Neural progenitor cell (in vitro differentiated cells): Measurements from ENCODE around the gene IRF8. TPM values are rescaled to one million over a fixed set of nuclear protein-coding genes. Genes with fewer than 3 reads are reported as not detected.

Experiments
- DNase-seq: peaks from one replicate; pipeline ENCODE4 v3.0.0-alpha.2; 2016; ENCODE audit warnings: low spot score
- H2AFZ ChIP-seq: fragments of 200-600 bp; sonication (generic); replicated peaks from 2 replicates; pipeline ENCODE4 v1.6.1; 2016; ENCODE audit warnings: antibody characterized with exemption
- H3F3A ChIP-seq: fragments of 200-600 bp; sonication (generic); 2 replicates; pipeline ENCODE4 v1.6.1; 2016; ENCODE audit warnings: antibody characterized with exemption, low read depth
- H3K27ac ChIP-seq: fragments of 200-600 bp; sonication (generic); 2 replicates; pipeline ENCODE4 v1.5.1; 2016; ENCODE audit warnings: mild to moderate bottlenecking
- H3K27me3 ChIP-seq: fragments of 200-600 bp; sonication (generic); 2 replicates; pipeline ENCODE4 v1.6.1; 2016; ENCODE audit warnings: mild to moderate bottlenecking, moderate library complexity
- H3K36me3 ChIP-seq: fragments of 200-600 bp; sonication (generic); 2 replicates; pipeline ENCODE4 v1.5.1; 2016
- H3K4me1 ChIP-seq: fragments of 200-600 bp; sonication (generic); 2 replicates; pipeline ENCODE4 v1.6.1; 2016; ENCODE audit warnings: mixed run types
- H3K4me2 ChIP-seq: fragments of 200-600 bp; sonication (generic); 2 replicates; pipeline ENCODE4 v1.6.1; 2016
- H3K4me3 ChIP-seq: fragments of 200-600 bp; sonication (generic); 2 replicates; pipeline ENCODE4 v1.5.1; 2016
- H3K79me2 ChIP-seq: fragments of 200-600 bp; sonication (generic); 2 replicates; pipeline ENCODE4 v1.6.1; 2016; ENCODE audit warnings: low read depth
- H3K9ac ChIP-seq: fragments of 200-600 bp; sonication (generic); 2 replicates; pipeline ENCODE4 v1.6.1; 2016
- H3K9me3 ChIP-seq: fragments of 200-600 bp; sonication (generic); 2 replicates; pipeline ENCODE4 v1.5.1; 2016; ENCODE audit warnings: low read depth
- H4K20me1 ChIP-seq: fragments of 200-600 bp; sonication (generic); 2 replicates; pipeline ENCODE4 v1.6.1; 2016; ENCODE audit warnings: low read depth
- H3K27ac Mint-ChIP-seq: 3 replicates; pipeline ENCODE4 v1.8.0; 2021; ENCODE audit warnings: mixed read lengths
- H3K27me3 Mint-ChIP-seq: 2 replicates; pipeline ENCODE4 v1.8.0; 2022; ENCODE audit warnings: low read depth, mild to moderate bottlenecking, inconsistent platforms, moderate library complexity, mixed read lengths; ENCODE audit not compliant: insufficient read depth
- H3K36me3 Mint-ChIP-seq: 3 replicates; pipeline ENCODE4 v1.8.0; 2021; ENCODE audit warnings: mixed read lengths
- H3K4me1 Mint-ChIP-seq: 3 replicates; pipeline ENCODE4 v1.8.0; 2021; ENCODE audit warnings: mixed read lengths
- H3K4me3 Mint-ChIP-seq: 3 replicates; pipeline ENCODE4 v1.8.0; 2021; ENCODE audit warnings: mild to moderate bottlenecking, moderate library complexity, mixed read lengths
- H3K9me3 Mint-ChIP-seq: 3 replicates; pipeline ENCODE4 v1.8.0; 2020; ENCODE audit warnings: mixed read lengths
- CTCF ChIP-seq: fragments of 200-600 bp; sonication (generic); IDR thresholded peaks from 2 replicates; pipeline ENCODE4 v1.5.1; 2017; ENCODE audit warnings: antibody characterized with exemption, mild to moderate bottlenecking
- EZH2 ChIP-seq: fragments of 200-600 bp; sonication (generic); IDR thresholded peaks from 2 replicates; pipeline ENCODE4 v1.6.1; 2017; ENCODE audit warnings: antibody characterized with exemption, mild to moderate bottlenecking, moderate library complexity
- EZH2phosphoT487 ChIP-seq: fragments of 200-600 bp; sonication (generic); IDR thresholded peaks from 2 replicates; pipeline ENCODE4 v1.6.1; 2017; ENCODE audit warnings: antibody characterized with exemption
- total RNA-seq: library from RNA; depleted of rRNA; stranded (reverse); fragments of >200 nt; gene quantifications from 2 replicates; pipeline ENCODE4 v1.2.3, GENCODE V29; 2015; ENCODE audit warnings: low replicate concordance

Gene IRF8
- total RNA-seq, 1 donor from 2014 or later, result 1.2 TPM

- Mint-ChIP-seq H3K4me3 (no peak overlapping the region), H3K36me3 (no peaks in the 10 kb centered on the region)
- no peak overlapping the region for H3K27ac ChIP-seq
Observed at GRCh38 chr16:85864965-85865364, 34.0 kb upstream of the IRF8 start.

GRCh38 chr16:85867189-85867588 is 31.8 kb upstream of the IRF8 start:
- no peak overlapping the region for H3K4me2 ChIP-seq
- Mint-ChIP-seq H3K9me3 (peaks cover 12% of the 10 kb centered on the region), H3K27me3 (peaks cover 8% of the 10 kb centered on the region), H3K4me3 (no peak overlapping the region), H3K4me1 (peaks cover 4% of the 10 kb centered on the region), H3K36me3 (no peaks in the 10 kb centered on the region), H3K27ac (no peak overlapping the region)
- H3F3A ChIP-seq, result no peaks in the 10 kb centered on the region
- no peak overlapping the region for H3K9ac ChIP-seq
- no peaks in the 10 kb centered on the region for H3K36me3 ChIP-seq
- TF ChIP-seq EZH2phosphoT487, result no peak
- no peaks in the 10 kb centered on the region for H3K9me3 ChIP-seq
- H2AFZ ChIP-seq, result no peak overlapping the region
- no peaks in the 10 kb centered on the region for H3K27me3 ChIP-seq
- peaks cover 8% of the 10 kb centered on the region for H3K4me1 ChIP-seq
- no peaks in the 10 kb centered on the region for H4K20me1 ChIP-seq
- H3K79me2 ChIP-seq, result no peaks in the 10 kb centered on the region
- no peak for DNase-seq
- H3K27ac ChIP-seq, result no peak overlapping the region
- no peak overlapping the region for H3K4me3 ChIP-seq

More at GRCh38 chr16:85864965-85865364, 34.0 kb upstream of the IRF8 start:
- TF ChIP-seq EZH2, result no peak
- TF ChIP-seq EZH2phosphoT487, result no peak
- no peaks in the 10 kb centered on the region for H3F3A ChIP-seq
- peaks cover under 1% of the 10 kb centered on the region for H3K4me1 ChIP-seq
- no peaks in the 10 kb centered on the region for H3K4me1 Mint-ChIP-seq
- H3K4me3 ChIP-seq, result no peak overlapping the region
- H2AFZ ChIP-seq, result no peak overlapping the region
- H3K4me2 ChIP-seq, result no peak overlapping the region
- DNase-seq, result no peak
- no peaks in the 10 kb centered on the region for H3K79me2 ChIP-seq
- peaks cover 19% of the 10 kb centered on the region for H3K27me3 Mint-ChIP-seq
- peaks cover 12% of the 10 kb centered on the region for H3K9me3 Mint-ChIP-seq
- H3K27me3 ChIP-seq, result no peaks in the 10 kb centered on the region
- no peaks in the 10 kb centered on the region for H3K36me3 ChIP-seq
- no peak overlapping the region for H3K9ac ChIP-seq
- H3K27ac Mint-ChIP-seq, result no peak overlapping the region
- no peaks in the 10 kb centered on the region for H3K9me3 ChIP-seq
- no peaks in the 10 kb centered on the region for H4K20me1 ChIP-seq

- Histone ChIP-seq H3K79me2 (no peaks in the 10 kb centered on the region), H2AFZ (no peak overlapping the region), H3F3A (no peaks in the 10 kb centered on the region), H3K27me3 (no peaks in the 10 kb centered on the region), H3K9me3 (no peaks in the 10 kb centered on the region), H3K4me3 (no peak overlapping the region), H3K36me3 (no peaks in the 10 kb centered on the region), H3K4me2 (no peak overlapping the region), H3K4me1 (peaks cover 8% of the 10 kb centered on the region), H3K9ac (no peak overlapping the region), H4K20me1 (no peaks in the 10 kb centered on the region), H3K27ac (no peak overlapping the region)
- H3K36me3 Mint-ChIP-seq, result no peaks in the 10 kb centered on the region
- H3K4me1 Mint-ChIP-seq, result peaks cover 10% of the 10 kb centered on the region
- TF ChIP-seq CTCF (no peak), EZH2 (no peak), EZH2phosphoT487 (no peak)
- peaks cover 7% of the 10 kb centered on the region for H3K9me3 Mint-ChIP-seq
- H3K27ac Mint-ChIP-seq, result no peak overlapping the region
- H3K4me3 Mint-ChIP-seq, result no peak overlapping the region
- no peak for DNase-seq
- peaks cover 11% of the 10 kb centered on the region for H3K27me3 Mint-ChIP-seq
Observed at GRCh38 chr16:85868495-85868894, 30.5 kb upstream of the IRF8 start.

GRCh38 chr16:85869206-85869605 is 29.8 kb upstream of the IRF8 start:
- H3K9me3 ChIP-seq, result no peaks in the 10 kb centered on the region
- H3K4me2 ChIP-seq, result no peak overlapping the region
- H3K79me2 ChIP-seq, result no peaks in the 10 kb centered on the region
- H4K20me1 ChIP-seq, result no peaks in the 10 kb centered on the region
- no peak overlapping the region for H2AFZ ChIP-seq
- Mint-ChIP-seq H3K4me1 (peaks cover 10% of the 10 kb centered on the region), H3K36me3 (no peaks in the 10 kb centered on the region), H3K9me3 (peaks cover 7% of the 10 kb centered on the region), H3K27ac (no peak overlapping the region), H3K27me3 (peaks cover 11% of the 10 kb centered on the region), H3K4me3 (no peak overlapping the region)
- H3K27ac ChIP-seq, result no peak overlapping the region
- no peaks in the 10 kb centered on the region for H3K27me3 ChIP-seq
- no peak overlapping the region for H3K9ac ChIP-seq
- no peak overlapping the region for H3K4me3 ChIP-seq
- TF ChIP-seq EZH2phosphoT487, result no peak
- no peak for TF ChIP-seq EZH2
- no peak for TF ChIP-seq CTCF
- no peak for DNase-seq
- H3K4me1 ChIP-seq, result peaks cover 8% of the 10 kb centered on the region
- no peaks in the 10 kb centered on the region for H3K36me3 ChIP-seq
- no peaks in the 10 kb centered on the region for H3F3A ChIP-seq
